T1000 (cell line): ENCODE measurements around the gene POLR1G.
A peak's percentile ranks its signal among the peaks of the same experiment; 100 is the strongest.

Experiments
- DNase-seq: peaks from one replicate; lab custom pipeline; 2025; ENCODE audit warnings: mixed read lengths; lab: John Stamatoyannopoulos, UW

POLR1G gene, protein sequence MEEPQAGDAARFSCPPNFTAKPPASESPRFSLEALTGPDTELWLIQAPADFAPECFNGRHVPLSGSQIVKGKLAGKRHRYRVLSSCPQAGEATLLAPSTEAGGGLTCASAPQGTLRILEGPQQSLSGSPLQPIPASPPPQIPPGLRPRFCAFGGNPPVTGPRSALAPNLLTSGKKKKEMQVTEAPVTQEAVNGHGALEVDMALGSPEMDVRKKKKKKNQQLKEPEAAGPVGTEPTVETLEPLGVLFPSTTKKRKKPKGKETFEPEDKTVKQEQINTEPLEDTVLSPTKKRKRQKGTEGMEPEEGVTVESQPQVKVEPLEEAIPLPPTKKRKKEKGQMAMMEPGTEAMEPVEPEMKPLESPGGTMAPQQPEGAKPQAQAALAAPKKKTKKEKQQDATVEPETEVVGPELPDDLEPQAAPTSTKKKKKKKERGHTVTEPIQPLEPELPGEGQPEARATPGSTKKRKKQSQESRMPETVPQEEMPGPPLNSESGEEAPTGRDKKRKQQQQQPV

DNA sequence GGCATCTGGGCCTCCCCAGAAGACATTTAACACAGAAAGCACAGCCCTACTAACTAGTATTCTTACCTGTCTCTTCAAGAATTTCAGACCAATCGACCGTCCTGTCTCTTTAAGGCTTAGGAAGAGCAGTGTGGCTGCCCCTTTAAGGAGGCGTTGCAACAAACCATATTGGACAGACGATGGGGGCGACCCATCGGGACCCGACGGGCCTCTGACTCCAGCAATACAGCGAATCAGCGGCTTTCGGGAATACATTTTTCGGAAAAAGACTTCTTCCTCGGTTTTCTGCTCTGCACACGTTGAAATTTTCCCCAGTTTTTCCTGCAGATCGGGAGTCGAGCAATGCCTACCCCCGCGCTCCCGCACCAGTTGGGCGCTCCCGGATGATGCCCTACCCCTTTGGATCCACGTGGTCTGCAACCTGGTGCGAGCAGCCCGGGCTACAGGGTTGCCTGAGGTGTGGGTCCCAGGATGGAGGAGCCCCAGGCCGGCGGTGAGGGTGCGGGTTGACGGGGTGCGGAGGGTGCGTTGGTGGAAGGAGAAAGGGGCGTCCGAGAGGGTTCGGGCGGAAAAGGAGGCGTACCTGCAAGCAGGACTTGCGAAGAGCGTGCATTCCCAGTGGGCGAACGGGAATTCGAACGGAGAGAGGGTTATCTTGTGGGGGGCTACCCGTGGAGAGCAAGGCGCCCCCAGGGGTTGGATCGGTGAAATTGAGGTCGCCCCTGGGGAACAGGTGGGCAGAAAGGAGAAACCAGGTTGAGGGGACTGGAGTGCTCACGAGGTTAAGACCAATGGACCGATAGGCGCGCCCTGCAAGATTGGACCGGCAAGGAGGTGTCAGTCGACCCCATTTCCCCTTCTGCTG is at the start of gene POLR1G:
Gene POLR1G, plus strand, starts transcription at position 419 of the 865 bp plus-strand sequence. Its CDS starts 53 bp downstream, at position 472.
- DNase-seq: peak; percentile 77

DNA sequence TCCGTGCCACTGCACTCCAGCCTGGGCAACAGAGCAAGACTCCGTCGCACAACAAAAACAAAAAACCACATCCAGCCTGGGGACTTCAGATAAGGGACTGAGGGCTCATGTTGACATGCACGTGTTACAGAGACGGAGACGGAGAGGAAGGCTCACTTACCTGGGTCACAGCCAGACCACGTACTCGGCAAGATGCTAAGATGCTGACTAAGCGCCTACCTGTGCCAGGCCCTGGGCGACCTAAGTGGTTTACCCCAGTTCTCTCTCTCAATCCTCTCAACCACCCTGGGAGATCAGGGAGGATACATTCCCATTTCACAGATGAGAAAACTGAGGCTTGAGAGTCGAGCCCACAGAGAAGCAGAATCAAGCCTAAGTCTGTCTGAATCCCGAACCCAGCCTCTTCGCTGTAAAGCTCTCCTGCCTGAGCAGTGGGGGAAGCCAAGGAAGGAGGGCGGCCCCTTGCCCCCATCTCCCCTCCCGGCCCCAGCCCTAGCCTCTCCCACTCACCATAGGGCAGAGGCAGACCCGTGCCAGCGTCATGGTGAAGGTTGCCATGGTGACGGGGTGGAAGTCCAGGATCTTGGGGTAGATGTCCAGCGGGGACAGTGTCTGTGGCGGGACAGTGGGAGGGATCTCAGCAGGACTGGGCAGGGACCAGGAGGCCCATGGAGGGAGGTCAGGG is 49.5 kb upstream of the POLR1G start:
- no peak for DNase-seq

DNA sequence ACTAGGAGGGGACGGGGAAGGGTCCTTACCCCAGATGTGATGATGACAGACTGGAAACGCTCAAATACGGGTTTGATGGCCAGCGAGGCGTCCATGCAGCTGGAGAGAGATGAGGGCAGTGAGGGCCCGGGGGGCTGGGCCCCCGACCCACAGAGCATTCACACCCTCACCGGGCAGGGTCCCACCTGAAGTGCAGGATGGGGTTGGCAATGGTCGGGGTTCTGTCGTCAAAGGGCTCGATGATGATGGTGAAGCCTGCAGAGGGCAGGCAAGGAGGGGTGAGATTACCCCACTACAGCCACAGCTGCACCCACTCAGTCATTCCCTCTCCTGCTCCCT is 49.0 kb upstream of the POLR1G start:
- DNase-seq: no peak

DNA sequence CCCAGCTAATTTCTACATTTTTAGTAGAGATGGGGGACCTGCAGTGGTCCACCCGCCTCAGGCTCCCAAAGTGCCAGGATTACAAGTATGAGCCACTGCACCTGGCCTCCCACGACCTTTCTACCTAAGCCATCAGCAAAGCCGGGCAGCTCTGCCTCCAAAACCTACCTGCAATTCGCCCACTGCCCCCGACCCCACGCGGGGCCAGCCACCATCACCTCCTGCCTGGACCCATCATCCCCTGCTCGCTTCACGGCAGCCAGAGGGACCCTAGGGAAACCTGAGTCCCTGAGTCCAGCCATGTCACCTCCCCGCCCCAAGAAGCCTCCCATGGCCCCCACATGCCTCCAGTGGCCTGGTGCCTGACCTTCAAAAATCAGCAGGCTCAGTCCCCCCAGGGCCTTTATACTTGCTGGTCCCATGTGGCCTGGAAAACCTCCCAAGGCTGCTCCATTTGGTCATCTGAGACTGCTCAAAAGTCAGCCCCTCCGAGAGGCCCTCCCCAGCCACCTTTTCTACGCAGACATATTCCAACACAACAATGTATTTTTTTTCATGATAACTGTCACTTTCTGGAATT is 48.1 kb upstream of the POLR1G start:
- no peak for DNase-seq

DNA sequence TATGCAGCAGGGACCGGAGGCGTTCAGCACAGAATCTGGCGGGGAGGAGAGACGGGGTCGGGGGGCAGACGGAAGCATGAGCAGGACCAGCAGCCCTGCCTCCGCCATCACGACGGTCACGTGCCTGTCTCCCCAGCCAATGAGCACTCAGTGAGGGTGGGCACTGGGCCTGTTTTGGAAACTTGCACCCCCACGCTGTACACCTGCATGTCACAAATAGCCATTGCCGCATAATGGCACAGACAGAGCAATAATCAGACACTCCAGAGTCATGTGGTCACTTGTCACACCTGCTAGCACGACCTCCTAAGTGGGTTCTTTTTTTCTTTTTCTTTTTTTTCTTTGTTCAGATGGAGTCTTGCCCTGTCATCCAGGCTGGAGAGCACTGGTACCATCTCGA is 44.8 kb upstream of the POLR1G start:
- DNase-seq: no peak

DNA sequence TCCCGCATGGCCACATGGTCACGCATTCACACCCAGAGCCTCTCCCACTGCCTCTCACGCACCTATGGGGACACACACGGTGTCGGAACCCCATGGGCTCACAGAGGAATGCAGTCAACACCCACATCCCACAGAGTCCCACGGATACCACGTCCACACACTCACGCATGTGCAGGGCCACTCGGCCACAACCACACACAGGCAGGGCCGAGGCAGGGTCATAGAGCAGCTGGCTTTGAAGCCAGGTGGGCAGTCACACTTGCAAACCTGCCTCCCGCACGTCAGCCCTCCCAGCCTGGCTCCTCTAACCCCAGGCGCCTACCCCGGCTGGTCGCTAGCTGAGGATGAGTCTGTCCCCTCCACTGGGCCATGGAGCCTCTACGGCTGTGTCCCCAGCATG is 44.2 kb upstream of the POLR1G start:
- no peak for DNase-seq

DNA sequence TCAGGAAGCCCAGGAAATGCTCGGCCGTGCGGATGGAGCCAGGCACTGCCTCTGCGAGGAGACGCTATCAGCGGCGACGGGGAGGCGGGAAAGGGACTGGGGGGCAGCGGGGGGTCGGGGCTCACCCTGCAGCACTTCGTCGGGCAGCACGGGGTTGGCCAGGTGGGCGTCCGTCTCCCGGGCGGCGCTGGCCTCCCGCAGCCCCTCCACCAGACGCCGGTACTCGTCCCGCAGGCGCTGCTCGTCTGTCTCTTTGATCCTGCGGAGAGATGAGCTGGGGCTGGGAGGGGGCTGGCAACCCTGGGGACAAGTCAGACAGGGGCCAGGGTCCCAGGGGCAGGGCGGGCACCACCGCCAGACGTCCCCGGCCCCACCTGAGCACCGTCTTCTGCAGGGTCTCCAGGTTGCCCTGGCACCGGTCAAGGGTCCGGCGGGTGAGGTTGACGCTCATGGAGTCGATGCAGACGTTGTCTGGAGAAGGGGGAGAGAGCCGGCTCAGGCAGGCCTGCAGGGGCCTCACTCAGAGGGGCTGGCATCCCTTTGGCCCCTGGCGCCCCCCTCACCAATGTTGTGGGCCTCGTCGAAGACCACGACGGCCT is 42.5 kb upstream of the POLR1G start:
- DNase-seq: no peak

DNA sequence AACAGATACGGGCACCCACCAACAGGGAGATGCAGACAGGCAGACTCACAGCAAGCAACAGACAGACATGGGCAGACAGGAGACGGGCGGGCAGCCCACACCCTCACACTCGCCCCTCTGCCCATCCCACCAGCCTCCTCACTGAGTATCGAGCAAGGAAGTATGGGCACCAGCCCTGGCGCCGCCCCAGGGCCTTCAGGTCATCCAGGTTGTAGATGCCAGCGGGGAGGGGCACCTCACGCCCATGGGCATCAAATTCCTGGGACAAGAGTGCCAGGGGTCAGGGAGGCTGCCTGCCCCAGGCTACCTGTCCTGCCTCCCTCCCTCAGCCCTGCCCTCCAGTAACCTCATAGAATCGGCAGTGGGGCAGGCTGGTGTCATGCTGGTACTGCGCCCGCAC is 41.7 kb upstream of the POLR1G start:
- DNase-seq: no peak

DNA sequence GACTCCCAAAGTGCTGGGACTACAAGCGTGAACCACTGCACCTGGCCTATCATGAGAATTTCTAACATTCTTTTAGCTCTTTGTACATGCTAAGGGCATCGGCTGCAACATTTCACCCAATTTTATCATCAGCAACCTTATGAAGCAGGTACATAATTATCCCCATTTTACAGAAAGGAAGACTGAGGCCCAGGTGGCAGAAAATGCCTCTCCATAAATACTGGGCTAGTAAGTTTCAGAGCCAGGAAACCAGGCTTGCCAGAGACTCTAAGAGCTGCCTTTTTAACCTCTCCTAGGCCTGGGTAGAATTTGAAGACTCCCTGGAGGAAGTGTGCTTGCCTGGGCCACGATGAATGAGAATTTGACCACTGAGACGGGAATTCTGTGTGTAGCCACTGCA is 38.3 kb upstream of the POLR1G start:
- DNase-seq: no peak

DNA sequence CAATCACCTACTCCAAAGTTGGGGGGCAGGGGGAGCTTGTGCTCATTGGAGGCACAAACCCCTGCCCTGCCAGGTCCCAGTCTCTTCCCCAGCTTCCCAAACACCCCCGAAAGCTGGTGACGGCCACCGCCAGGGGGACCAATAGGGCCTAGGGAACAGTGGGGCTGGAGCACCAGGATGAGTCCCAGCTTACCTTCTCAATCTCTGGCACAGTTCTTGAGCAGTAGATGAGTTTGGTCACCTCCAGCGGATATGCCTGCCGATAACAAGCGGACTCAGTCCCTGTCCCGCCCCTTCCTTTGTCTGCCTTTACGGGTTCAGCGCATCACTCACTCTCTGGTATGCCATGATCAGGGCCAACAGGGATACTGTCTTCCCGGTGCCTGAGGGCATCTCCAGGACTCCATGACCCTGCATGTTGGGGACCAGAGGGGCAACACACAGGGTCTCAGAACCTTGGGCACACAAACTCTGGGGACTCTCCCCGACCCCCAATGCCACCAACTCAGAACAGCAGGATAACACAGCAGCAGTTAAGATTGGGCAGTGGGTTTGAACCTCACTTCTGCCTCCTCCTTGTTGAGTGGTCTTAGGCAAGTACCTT is 37.6 kb upstream of the POLR1G start:
- no peak for DNase-seq

DNA sequence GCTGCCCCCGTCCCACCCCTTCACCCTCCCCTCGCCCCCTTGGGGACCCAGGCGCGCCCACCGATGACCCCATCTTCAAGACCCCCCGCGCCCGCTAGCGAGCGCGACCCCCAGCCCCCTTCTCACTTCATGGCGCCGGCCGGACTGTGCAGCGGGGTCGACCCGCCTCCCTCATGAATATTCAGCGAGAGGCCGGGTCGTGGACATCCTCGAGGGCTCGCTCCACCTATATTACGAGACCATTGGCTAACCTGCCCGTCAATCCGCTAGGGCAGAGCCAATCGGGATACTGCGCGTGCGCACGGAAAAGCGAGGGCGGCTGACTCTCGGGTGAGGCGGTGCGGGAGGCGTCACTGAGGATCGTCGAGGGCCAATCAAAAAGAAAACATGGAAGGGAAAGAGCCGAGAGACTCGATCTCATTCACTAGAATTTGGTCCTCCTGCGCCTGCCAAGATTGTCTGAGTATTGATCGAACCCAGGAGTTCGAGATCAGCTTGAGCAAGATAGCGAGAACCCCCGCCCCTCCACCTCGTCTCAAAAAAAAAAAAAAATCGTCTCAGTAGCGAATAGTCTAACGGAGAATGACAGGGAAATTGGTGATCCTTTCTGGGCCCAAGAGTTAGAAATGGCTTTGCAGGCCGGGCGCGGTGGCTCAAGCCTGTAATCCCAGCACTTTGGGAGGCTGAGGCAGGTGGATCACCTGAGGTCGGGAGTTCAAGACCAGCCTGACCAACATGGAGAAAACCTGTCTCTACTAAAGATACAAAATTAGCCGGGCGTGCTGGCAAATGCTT is 35.8 kb upstream of the POLR1G start, which contains the start of gene ERCC2:
Gene ERCC2, minus strand, starts transcription at position 164 of the 795 bp plus-strand sequence. Its CDS starts 33 bp downstream, at position 131.
- DNase-seq: peak; percentile 98

DNA sequence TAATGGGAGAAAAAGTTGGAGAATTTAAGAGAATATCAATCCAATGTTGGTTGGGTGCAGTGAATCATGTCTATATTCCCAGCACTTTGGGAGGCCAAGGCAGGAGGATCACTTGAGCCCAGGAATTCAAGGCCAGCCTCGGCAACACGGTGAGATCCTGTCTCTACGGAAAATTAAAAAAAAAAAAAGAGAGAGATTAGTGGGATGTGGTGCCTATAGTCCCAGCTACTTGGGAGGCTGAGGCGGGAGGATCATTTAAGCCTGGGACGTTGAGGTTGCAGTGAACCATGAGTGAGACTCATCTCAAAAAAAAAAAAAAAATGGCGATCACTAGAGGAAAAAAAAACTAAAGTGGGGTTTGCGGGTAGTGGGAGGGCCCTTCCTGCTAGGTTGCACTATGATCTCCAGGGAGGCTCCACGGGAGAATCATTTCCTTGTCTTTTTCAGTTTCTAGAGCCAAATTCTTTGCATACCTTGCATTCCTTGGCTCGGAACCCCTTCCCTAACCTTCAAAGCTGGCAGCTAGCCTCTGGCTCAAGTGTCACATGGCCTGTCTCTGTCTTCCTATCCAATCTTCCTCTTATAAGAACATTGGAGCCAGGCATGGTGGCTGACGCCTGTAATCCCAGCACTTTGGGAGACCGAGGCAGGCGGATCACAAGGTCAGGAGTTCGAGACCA is 30.3 kb upstream of the POLR1G start:
- peak; percentile 75 for DNase-seq

DNA sequence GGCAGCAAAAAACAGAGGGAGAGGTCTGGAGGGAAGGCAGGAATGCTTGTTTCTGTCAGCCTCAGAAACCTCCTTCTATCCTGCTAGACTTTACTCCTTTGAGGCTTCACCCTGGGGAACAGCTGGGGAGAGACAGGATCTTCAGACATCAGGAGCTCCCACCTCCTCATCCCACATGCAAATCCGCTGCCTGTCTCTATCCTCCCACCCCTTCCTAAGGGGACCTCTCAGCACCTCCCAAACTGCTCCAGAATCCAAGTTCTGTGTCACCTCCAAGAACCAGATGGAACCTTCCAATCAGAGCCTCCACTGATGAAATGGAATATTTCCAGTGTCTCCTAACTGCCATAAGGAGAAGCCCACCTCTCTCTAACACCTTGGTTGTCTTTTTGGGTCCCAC is 26.3 kb upstream of the POLR1G start:
- DNase-seq: no peak

DNA sequence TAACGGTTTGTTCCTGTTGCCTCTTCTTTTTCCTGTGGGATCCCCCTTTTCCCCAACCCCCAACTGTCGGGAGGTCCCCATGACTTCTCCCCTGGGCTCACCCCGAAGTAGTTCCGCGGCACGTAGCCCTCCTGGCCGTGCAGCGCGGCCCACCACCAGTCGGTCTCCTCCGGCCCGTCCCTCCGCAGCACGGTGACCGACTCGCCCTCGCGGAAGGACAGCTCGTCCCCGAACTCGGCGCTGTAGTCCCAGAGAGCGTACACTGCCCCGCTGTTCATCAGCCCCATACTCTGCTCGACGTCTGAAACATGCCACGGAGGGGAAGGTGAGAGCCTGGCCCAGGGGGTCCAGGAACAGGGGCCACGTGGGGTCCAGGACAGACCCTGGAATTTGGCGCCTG is 24.0 kb upstream of the POLR1G start:
- DNase-seq: no peak

DNA sequence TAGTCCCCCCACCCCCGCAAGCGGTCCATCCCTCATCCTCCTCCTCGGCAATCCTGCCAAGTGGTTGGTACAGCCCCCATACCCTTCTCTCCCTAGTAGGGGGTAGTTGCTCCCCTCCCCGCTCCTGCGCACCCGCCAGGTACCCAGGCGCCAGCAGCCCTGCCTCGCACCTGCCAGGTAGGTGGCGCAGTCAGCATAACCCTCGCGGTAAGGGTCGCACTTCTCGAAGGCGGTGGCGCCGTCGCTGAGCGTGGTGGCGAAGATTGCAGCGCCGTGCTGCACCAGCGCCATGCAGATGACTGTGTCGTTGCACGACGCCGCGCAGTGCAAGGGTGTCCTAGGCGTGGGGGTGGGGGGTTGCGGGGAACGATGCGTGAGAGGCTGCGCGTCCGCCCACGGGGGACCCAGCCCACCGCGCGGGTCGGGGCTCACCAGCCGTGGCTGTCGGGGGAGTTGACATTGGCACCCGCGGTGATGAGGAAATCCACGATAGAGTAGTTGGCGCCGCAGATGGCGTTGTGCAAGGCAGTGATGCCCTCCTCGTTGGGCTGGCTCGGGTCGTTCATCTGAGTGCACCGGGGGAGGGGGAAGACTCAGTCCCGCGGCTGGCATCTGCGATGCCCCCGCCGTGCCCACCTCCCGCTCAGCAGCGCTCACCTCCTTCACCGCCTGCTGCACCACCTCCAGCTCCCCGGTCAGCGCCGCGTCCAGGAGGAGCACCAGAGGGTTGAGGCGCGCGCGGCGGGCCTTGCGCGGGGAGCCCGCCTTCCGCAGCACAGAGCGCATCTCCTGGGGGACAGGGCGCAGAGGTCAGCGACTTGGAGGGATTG is 20.8 kb upstream of the POLR1G start:
- no peak for DNase-seq

DNA sequence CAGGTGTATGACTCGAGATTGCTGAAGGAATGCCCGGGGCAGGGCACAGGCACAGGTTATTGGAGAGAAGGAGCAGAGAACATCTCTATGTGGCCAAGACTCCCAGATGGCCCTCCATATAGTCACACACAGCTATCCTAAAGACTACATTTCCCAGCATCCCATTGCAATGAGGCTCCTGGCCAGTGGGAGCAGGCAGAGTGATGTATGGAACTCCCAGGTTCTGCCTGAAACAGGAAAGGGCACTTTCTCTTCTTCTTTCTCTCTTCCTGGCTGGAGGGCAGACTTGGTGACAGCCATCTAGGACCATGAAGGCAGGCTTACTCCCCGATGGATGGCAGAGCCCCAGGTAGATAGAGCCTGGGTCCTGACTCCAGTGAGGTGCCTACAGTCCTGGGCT is 15.1 kb upstream of the POLR1G start:
- DNase-seq: no peak

DNA sequence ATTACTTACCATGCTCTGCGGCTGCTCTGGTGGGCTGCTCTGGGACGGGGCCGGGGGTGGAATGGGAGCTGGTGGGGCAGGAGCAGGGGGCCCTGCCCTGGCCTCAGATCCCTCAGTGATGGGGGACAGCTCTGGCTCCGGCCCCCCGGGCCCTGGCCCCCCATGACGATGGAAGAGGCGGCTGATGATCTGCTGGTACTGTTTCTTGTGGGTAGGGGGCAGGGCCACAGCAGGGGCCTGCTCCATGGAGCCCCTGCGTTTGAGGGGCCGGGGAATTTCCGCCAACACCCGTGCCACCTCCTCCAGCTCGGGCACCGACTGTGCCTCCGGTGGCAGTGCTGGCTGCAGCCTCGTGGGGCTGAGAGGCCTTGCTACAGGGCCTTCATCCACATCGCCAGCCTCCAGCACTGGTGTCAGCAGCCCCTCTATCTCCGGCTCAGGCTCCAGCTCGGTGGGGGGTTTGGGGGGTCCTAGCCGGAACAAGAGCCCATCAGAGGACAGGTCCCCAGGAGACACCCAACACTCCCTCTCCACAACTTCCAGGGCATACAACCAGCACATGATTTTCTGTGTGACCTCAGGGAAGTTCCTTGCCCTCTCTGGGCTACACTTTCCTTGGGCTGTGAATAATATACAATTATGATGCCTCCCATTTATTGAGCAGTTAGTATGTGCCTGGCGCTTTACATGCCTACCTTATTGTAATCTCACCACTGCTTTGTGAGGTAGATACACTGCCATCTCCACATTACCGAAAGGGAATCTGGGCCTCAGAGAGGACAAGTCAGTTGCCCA is 14.4 kb upstream of the POLR1G start:
- DNase-seq: no peak
